Suprapubic skin (tissue), 4 donors: Measurements from ENCODE around the gene SPRING1. TPM values are rescaled to one million over a fixed set of nuclear protein-coding genes. Genes with fewer than 3 reads are reported as not detected.

Source experiments
- DNase-seq, 2 donors: peaks; one replicate each; pipeline ENCODE4 v3.0.0-alpha.2; 2019; ENCODE audit warnings: low spot score in 2 of 2
- H3K27ac ChIP-seq: fragments of 200-600 bp; sonication (generic); one replicate; pipeline ENCODE4 v1.5.1; 2019
- H3K27me3 ChIP-seq: fragments of 200-600 bp; sonication (generic); one replicate; pipeline ENCODE4 v1.5.1; 2019
- H3K36me3 ChIP-seq: fragments of 200-600 bp; sonication (generic); one replicate; pipeline ENCODE4 v1.5.1; 2019
- H3K4me1 ChIP-seq: fragments of 200-600 bp; sonication (generic); one replicate; pipeline ENCODE4 v1.5.1; 2019
- H3K4me3 ChIP-seq: fragments of 200-600 bp; sonication (generic); one replicate; pipeline ENCODE4 v1.5.1; 2019; ENCODE audit warnings: mild to moderate bottlenecking
- H3K9me3 ChIP-seq: fragments of 200-600 bp; sonication (generic); one replicate; pipeline ENCODE4 v1.5.1; 2019
- CTCF ChIP-seq, 2 donors: fragments of 200-600 bp in 1 of 2; fragments of 450-650 bp in 1 of 2; sonication (generic) in 1 of 2; IDR thresholded peaks; one replicate each; pipeline ENCODE4 v1.5.1; 2016 to 2019; ENCODE audit warnings: antibody characterized with exemption in 2 of 2, mild to moderate bottlenecking in 1 of 2, moderate library complexity in 1 of 2
- EP300 ChIP-seq: sonication (generic); formaldehyde crosslinking; IDR thresholded peaks from one replicate; pipeline ENCODE4 v1.6.1; 2017; ENCODE audit warnings: antibody characterized with exemption
- POLR2A ChIP-seq, 2 donors: fragments of 450-650 bp; IDR thresholded peaks; one replicate each; pipeline ENCODE4 v1.6.1; 2017; ENCODE audit warnings: antibody characterized with exemption in 2 of 2, mild to moderate bottlenecking in 2 of 2, moderate library complexity in 2 of 2
- POLR2AphosphoS5 ChIP-seq, 3 donors: sonication (generic); formaldehyde crosslinking; IDR thresholded peaks; one replicate each; pipeline ENCODE4 v1.6.1; 2017; ENCODE audit warnings: antibody characterized with exemption in 3 of 3
- WGBS: methylation state at CpG from one replicate; pipeline ENCODE4 v1.1.5; 2018; 5-methylcytosine and 5-hydroxymethylcytosine counted together
- total RNA-seq, 4 donors: library from RNA; depleted of rRNA; stranded (reverse); fragments of >200 nt; gene quantifications; one replicate each; pipeline ENCODE4 v1.1.0, GENCODE V29; 2016

SPRING1 gene
- total RNA-seq, 4 donors from 2014 or later, result 19.9 to 31.4 (median 27.5) TPM

- Histone ChIP-seq H3K9me3 (no peaks in the 10 kb centered on the region), H3K27ac (no peak overlapping the region), H3K27me3 (peaks cover 8% of the 10 kb centered on the region), H3K36me3 (no peaks in the 10 kb centered on the region), H3K4me3 (no peak overlapping the region), H3K4me1 (peaks cover 10% of the 10 kb centered on the region)
- TF ChIP-seq POLR2A (IDR thresholded peaks at IDR 0.05) (no peak), POLR2AphosphoS5 (IDR thresholded peaks at IDR 0.05) (no peak), CTCF (IDR thresholded peaks at IDR 0.05) (no peak), EP300 (no peak)
- 83% methylated on average over 22 of the region's 22 CpGs for WGBS
- no peak for DNase-seq
These were observed 43.0 kb downstream of the SPRING1 start for GRCh38 chr12:116694653-116695463.

- H3K4me1 ChIP-seq, result peaks cover 10% of the 10 kb centered on the region
- no peaks in the 10 kb centered on the region for H3K36me3 ChIP-seq
- no peak overlapping the region for H3K27ac ChIP-seq
- peak in 1 of 2 donors; percentile 69 for DNase-seq
- peaks cover 8% of the 10 kb centered on the region for H3K27me3 ChIP-seq
- H3K9me3 ChIP-seq, result no peaks in the 10 kb centered on the region
- peak overlapping the region; percentile 38 for H3K4me3 ChIP-seq
- 11% methylated on average over 29 of the region's 34 CpGs for WGBS
- no peak for TF ChIP-seq CTCF (IDR thresholded peaks at IDR 0.05)
- TF ChIP-seq EP300, result no peak
- TF ChIP-seq POLR2AphosphoS5 (IDR thresholded peaks at IDR 0.05), result no peak
These were observed 44.3 kb downstream of the SPRING1 start for GRCh38 chr12:116693286-116694227.

- H3K4me3 ChIP-seq, result no peak overlapping the region
- 72% methylated on average over 3 of the region's 3 CpGs for WGBS
These were observed 45.3 kb downstream of the SPRING1 start for GRCh38 chr12:116692605-116693004.

GRCh38 chr12:116691636-116692035 is 46.2 kb downstream of the SPRING1 start:
- Histone ChIP-seq H3K36me3 (no peaks in the 10 kb centered on the region), H3K9me3 (no peaks in the 10 kb centered on the region), H3K4me3 (no peak overlapping the region), H3K27ac (no peak overlapping the region), H3K27me3 (peaks cover 8% of the 10 kb centered on the region), H3K4me1 (peaks cover 10% of the 10 kb centered on the region)
- no peak for DNase-seq
- 79% methylated on average over 4 of the region's 4 CpGs for WGBS
- TF ChIP-seq POLR2AphosphoS5 (IDR thresholded peaks at IDR 0.05), result no peak
- TF ChIP-seq CTCF (IDR thresholded peaks at IDR 0.05), result no peak
- no peak for TF ChIP-seq EP300
- no peak for TF ChIP-seq POLR2A (IDR thresholded peaks at IDR 0.05)

More at GRCh38 chr12:116692605-116693004, 45.3 kb downstream of the SPRING1 start:
- Histone ChIP-seq H3K27ac (no peak overlapping the region), H3K36me3 (no peaks in the 10 kb centered on the region), H3K4me1 (peaks cover 10% of the 10 kb centered on the region), H3K27me3 (peaks cover 8% of the 10 kb centered on the region), H3K9me3 (no peaks in the 10 kb centered on the region)
- no peak for DNase-seq
- TF ChIP-seq EP300, result no peak
- no peak for TF ChIP-seq POLR2A (IDR thresholded peaks at IDR 0.05)
- no peak for TF ChIP-seq CTCF (IDR thresholded peaks at IDR 0.05)
- TF ChIP-seq POLR2AphosphoS5 (IDR thresholded peaks at IDR 0.05), result no peak

GRCh38 chr12:116691205-116691604 is 46.7 kb downstream of the SPRING1 start:
- Histone ChIP-seq H3K4me3 (no peak overlapping the region), H3K27me3 (peaks cover 8% of the 10 kb centered on the region), H3K27ac (no peak overlapping the region), H3K4me1 (peaks cover 10% of the 10 kb centered on the region), H3K36me3 (no peaks in the 10 kb centered on the region), H3K9me3 (no peaks in the 10 kb centered on the region)
- TF ChIP-seq CTCF (IDR thresholded peaks at IDR 0.05) (no peak), POLR2A (IDR thresholded peaks at IDR 0.05) (no peak), EP300 (no peak), POLR2AphosphoS5 (IDR thresholded peaks at IDR 0.05) (no peak)
- DNase-seq, result peak in 1 of 2 donors; percentile 2
- 99% methylated on average over 7 of the region's 7 CpGs for WGBS
